Mucosa of rectum (tissue), 2 donors: ENCODE data around the gene RPL28.
A peak's percentile ranks its signal among the peaks of the same experiment; 100 is the strongest.
"Not testable (repeated sequence)": the region's sequence is repeated elsewhere in the genome, so short reads cannot be mapped to it uniquely, and the experiment has no call there.

Experiments
- H3K27ac ChIP-seq, 2 donors: one replicate each; pipeline ENCODE4 v1.7.0; 2013; ENCODE audit warnings: inconsistent platforms in 2 of 2, low read depth in 2 of 2, low read length in 2 of 2
- H3K27me3 ChIP-seq, 2 donors: one replicate each; pipeline ENCODE4 v1.7.0; 2013; ENCODE audit warnings: low read length in 2 of 2; ENCODE audit not compliant: control insufficient read depth in 2 of 2, insufficient read depth in 2 of 2
- H3K36me3 ChIP-seq, 2 donors: one replicate each; pipeline ENCODE4 v1.7.0; 2013; ENCODE audit warnings: low read length in 2 of 2; ENCODE audit not compliant: control insufficient read depth in 2 of 2, insufficient read depth in 2 of 2
- H3K4me1 ChIP-seq, 2 donors: one replicate each; pipeline ENCODE4 v1.7.0; 2013; ENCODE audit warnings: low read length in 2 of 2, mild to moderate bottlenecking in 1 of 2; ENCODE audit not compliant: control insufficient read depth in 2 of 2, insufficient read depth in 2 of 2
- H3K4me3 ChIP-seq, 2 donors: one replicate each; pipeline ENCODE4 v1.7.0; 2013; ENCODE audit warnings: low read length in 2 of 2
- H3K9ac ChIP-seq, 2 donors: one replicate each; pipeline ENCODE4 v1.7.0; 2013; ENCODE audit warnings: low read length in 2 of 2, low read depth in 1 of 2, mild to moderate bottlenecking in 1 of 2
- H3K9me3 ChIP-seq, 2 donors: one replicate each; pipeline ENCODE4 v1.7.0; 2013; ENCODE audit warnings: low read length in 2 of 2; ENCODE audit not compliant: control insufficient read depth in 2 of 2
- donor health status: healthy.
- donor health status: Normal muscosa, but diverticular disease.

Gene RPL28

DNA sequence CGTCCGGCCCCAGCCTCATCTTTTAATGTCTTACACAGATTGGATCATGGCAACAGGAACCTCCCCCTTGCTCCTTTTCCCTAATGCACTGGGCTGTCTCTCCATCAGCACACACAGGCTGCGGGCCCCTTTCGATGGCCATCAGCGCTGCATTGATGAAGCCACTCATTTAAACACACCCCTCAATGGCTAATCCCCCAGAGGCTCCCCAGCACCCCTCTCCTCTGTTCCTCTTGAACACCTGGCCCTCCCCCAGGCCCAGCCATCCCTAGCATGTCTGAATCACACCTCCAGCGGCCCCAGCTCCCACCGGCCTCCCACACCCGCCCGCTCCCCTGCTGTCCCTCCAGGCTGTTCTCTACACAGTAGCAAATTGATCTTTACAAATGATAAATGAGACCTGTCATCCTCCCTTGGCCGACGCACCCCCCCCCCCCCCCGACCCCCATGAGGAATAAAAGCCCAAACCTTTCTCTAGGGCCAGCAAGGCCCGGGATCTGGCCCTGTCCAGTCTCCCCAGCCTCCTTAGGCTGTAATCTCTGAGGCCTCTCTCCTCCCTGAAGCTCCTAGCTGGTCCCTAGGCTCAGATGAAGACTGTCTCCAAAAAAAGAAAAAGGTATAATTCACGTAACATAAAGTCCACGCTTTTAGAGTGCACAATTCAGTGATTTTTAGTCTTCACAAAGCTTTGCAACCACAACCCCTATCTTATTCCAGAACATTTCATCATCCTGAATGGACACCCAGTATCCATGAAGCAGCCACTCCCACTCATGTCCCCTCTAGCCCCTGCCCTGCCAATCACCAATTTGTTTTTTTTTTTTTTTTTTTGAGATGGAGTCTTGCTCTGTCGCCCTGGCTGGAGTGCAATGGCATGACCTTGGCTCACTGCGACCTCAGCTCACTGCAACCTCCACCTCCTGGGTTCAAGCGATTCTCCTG, 7.4 kb downstream of the RPL28 start:
- Histone ChIP-seq H3K9ac (no peak overlapping the region), H3K36me3 (peaks cover 20 to 32% of the 10 kb centered on the region in 2 donors), H3K27ac (no peak overlapping the region), H3K9me3 (no peaks in the 10 kb centered on the region), H3K4me1 (peaks cover 6% of the 10 kb centered on the region in 2 donors), H3K27me3 (no peaks in the 10 kb centered on the region), H3K4me3 (no peak overlapping the region)

- Histone ChIP-seq H3K9me3 (no peaks in the 10 kb centered on the region), H3K27ac (no peak overlapping the region), H3K9ac (no peak overlapping the region), H3K4me1 (no peaks in the 10 kb centered on the region), H3K4me3 (no peak overlapping the region), H3K27me3 (no peaks in the 10 kb centered on the region), H3K36me3 (peaks cover 11 to 28% of the 10 kb centered on the region in 2 donors)
These were observed 12.6 kb downstream of the RPL28 start for GRCh38 chr19:55398200-55398925.

- no peaks in the 10 kb centered on the region for H3K4me1 ChIP-seq
- H3K27ac ChIP-seq = no peak overlapping the region
- no peaks in the 10 kb centered on the region for H3K9me3 ChIP-seq
- H3K27me3 ChIP-seq = no peaks in the 10 kb centered on the region
- no peak overlapping the region for H3K4me3 ChIP-seq
- H3K9ac ChIP-seq = no peak overlapping the region
- peaks cover 11 to 36% of the 10 kb centered on the region in 2 donors for H3K36me3 ChIP-seq
These were observed 14.8 kb downstream of the RPL28 start for GRCh38 chr19:55400281-55401087.

DNA sequence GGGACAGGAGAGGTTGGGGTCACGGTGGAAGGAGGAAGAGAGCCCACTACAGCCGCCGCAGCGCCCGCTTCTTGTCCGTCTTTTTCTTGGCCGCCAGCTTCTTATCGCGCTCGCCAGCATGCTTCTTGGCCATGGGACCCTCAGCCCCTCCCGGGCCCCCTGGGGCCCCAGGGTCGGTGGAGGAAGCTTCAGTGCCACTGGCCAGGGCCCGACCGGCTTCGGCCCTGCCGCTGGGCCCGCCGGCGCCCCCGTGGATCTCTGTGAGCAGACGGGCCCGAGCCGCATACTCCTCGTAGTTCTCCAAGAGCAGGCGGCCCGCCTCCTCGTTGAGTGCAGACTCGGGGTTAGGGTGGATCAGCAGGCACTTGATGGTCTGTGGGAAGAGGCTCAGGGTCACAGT, 15.7 kb downstream of the RPL28 start:
- H3K9ac ChIP-seq, H3K27me3 ChIP-seq, H3K4me3 ChIP-seq, H3K27ac ChIP-seq, H3K4me1 ChIP-seq, H3K9me3 ChIP-seq: not testable (repeated sequence)
- peaks cover 11 to 37% of the 10 kb centered on the region in 2 donors for H3K36me3 ChIP-seq

DNA sequence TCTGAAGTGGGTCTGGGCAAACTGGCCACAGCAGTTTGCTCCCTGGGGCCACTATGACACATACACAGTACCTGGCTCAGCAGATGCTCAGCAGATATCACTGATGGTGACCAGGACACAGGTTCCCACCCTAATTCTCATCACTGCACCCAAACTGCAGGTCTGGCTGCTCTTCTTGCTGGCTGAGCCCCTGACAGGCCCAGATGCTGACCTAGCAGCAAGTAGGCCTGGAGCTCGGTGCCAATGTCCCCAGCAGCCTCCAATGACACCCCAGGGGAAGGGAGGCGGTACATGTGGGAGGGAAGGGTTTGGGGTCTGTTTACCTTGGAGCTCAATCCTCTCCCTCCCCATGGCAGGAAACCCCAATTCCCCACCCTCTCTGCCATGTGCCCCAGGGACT, 16.8 kb downstream of the RPL28 start:
- H3K4me1 ChIP-seq = peaks cover 9 to 10% of the 10 kb centered on the region in 2 donors
- H3K9me3 ChIP-seq = no peaks in the 10 kb centered on the region
- no peak overlapping the region for H3K9ac ChIP-seq
- no peak overlapping the region for H3K4me3 ChIP-seq
- peaks cover 11 to 37% of the 10 kb centered on the region in 2 donors for H3K36me3 ChIP-seq
- H3K27me3 ChIP-seq = no peaks in the 10 kb centered on the region
- H3K27ac ChIP-seq = no peak overlapping the region

DNA sequence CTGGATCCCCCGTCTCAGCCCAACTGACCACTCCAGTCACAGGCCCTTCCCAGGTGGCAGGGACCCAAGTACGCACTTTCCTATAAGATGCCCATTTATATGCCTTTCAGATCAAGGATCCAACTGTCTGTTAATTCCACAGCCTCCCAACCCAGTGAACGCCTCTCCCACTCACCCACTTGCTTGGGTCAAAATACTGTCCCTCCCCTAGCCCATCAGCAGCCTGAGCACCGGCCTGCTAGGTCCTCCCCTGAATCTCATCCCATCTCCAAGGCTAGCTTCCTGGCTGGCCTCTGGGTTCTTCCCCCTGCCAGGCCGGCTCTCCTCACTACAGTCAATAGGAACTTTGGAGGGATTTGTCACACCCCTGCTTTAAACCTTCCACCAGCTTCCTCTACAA, 19.9 kb downstream of the RPL28 start:
- Histone ChIP-seq H3K9me3 (no peaks in the 10 kb centered on the region), H3K27me3 (no peaks in the 10 kb centered on the region), H3K4me1 (peaks cover 13 to 14% of the 10 kb centered on the region in 2 donors), H3K36me3 (peaks cover 7 to 31% of the 10 kb centered on the region in 2 donors), H3K4me3 (no peak overlapping the region), H3K27ac (no peak overlapping the region), H3K9ac (peak overlapping the region in 1 of 2 donors; percentile 26)

- H3K4me3 ChIP-seq = peak overlapping the region; percentile 60 to 86
- H3K27me3 ChIP-seq = no peaks in the 10 kb centered on the region
- peaks cover 13 to 14% of the 10 kb centered on the region in 2 donors for H3K4me1 ChIP-seq
- no peak overlapping the region for H3K9ac ChIP-seq
- no peak overlapping the region for H3K27ac ChIP-seq
- H3K36me3 ChIP-seq = peaks cover 3 to 27% of the 10 kb centered on the region in 2 donors
- no peaks in the 10 kb centered on the region for H3K9me3 ChIP-seq
These were observed 20.5 kb downstream of the RPL28 start for GRCh38 chr19:55406091-55406825.

- H3K27me3 ChIP-seq = no peaks in the 10 kb centered on the region
- H3K9me3 ChIP-seq = no peaks in the 10 kb centered on the region
- peak overlapping the region; percentile 75 to 81 for H3K9ac ChIP-seq
- H3K4me1 ChIP-seq = peaks cover 13 to 14% of the 10 kb centered on the region in 2 donors
- H3K4me3 ChIP-seq = peak overlapping the region; percentile 60 to 86
- H3K36me3 ChIP-seq = peaks cover 3 to 23% of the 10 kb centered on the region in 2 donors
- peak overlapping the region; percentile 98 for H3K27ac ChIP-seq
These were observed 21.3 kb downstream of the RPL28 start for GRCh38 chr19:55406826-55407549.

GRCh38 chr19:55407550-55407799, 21.7 kb downstream of the RPL28 start, which contains the start of gene UBE2S:
Gene UBE2S (minus strand): TSS chr19:55407788. CDS start chr19:55407589, 199 bp downstream.
- peak within 1 kb of the TSS; percentile 75 to 81 for H3K9ac ChIP-seq
- H3K4me3 ChIP-seq = peak within 1 kb of the TSS; percentile 60 to 86
- not testable (repeated sequence) for H3K27me3 ChIP-seq, H3K9me3 ChIP-seq
- H3K4me1 ChIP-seq = peaks cover 13 to 14% of the 10 kb centered on the region in 2 donors
- peak within 1 kb of the TSS; percentile 98 for H3K27ac ChIP-seq
- H3K36me3 ChIP-seq = peaks cover 2 to 18% of the 10 kb centered on the region in 2 donors
